Endothelial cell of umbilical vein (primary cell): ENCODE results near the gene THSD4. TPM values are rescaled to one million over a fixed set of nuclear protein-coding genes. Genes with fewer than 3 reads are reported as not detected.
A peak's percentile ranks its signal among the peaks of the same experiment; 100 is the strongest.

Source experiments
- BruUV-seq: library from RNA; stranded (reverse); fragments of 400-500 nt; replicated peaks from 2 replicates; lab custom pipeline; 2021; lab: Mats Ljungman, UMichigan
- CTCF ChIA-PET: fragments of 300-600, 350-600 bp; sonication (Branson Sonifier 250); formaldehyde crosslinking; loops from one replicate; lab custom pipeline; 2021; ENCODE audit warnings: antibody characterized with exemption, inconsistent platforms; lab: Charles Lee
- POLR2A ChIA-PET: fragments of 300-600, 350-600 bp; sonication (Branson Sonifier 250); formaldehyde crosslinking; loops from one replicate; lab custom pipeline; 2021; ENCODE audit warnings: antibody characterized with exemption, inconsistent platforms; lab: Charles Lee
- DNase-seq: peaks from one replicate; pipeline ENCODE4 v3.0.0-alpha.2; 2011; ENCODE audit warnings: low read depth, low spot score
- FAIRE-seq: peaks from 2 replicates; lab custom pipeline; 2011; peaks lifted over from hg19 to GRCh38; lab: Jason Lieb, UNC
- H2AFZ ChIP-seq: 2 replicates; pipeline ENCODE4 v1.6.0; 2012; ENCODE audit warnings: low read depth, low read length, control low read depth, inconsistent platforms
- H3K27ac ChIP-seq: 2 replicates; pipeline ENCODE4 v1.5.1; 2011; ENCODE audit warnings: low read depth, mild to moderate bottlenecking, control low read depth, low read length, moderate library complexity; ENCODE audit not compliant: insufficient read depth
- H3K27me3 ChIP-seq, 2 experiments: 2 replicates each; pipeline versions ENCODE4 v1.6.0 to v1.6.1; 2011; ENCODE audit warnings: low read length in 2 of 2, mixed read lengths in 1 of 2; ENCODE audit not compliant: control insufficient read depth in 2 of 2, insufficient read depth in 2 of 2
- H3K36me3 ChIP-seq, 2 experiments: 2 replicates in 1 of 2; 3 replicates in 1 of 2; pipeline ENCODE4 v1.5.1; 2011; ENCODE audit warnings: low read length in 2 of 2, mild to moderate bottlenecking in 1 of 2, moderate library complexity in 1 of 2; ENCODE audit not compliant: control insufficient read depth in 2 of 2, insufficient read depth in 2 of 2; ENCODE audit errors: extremely low read depth in 1 of 2
- H3K4me1 ChIP-seq: 3 replicates; pipeline ENCODE4 v1.5.1; 2011; ENCODE audit warnings: mild to moderate bottlenecking, low read length; ENCODE audit not compliant: control insufficient read depth, insufficient read depth; ENCODE audit errors: extremely low read depth
- H3K4me2 ChIP-seq: 2 replicates; pipeline ENCODE4 v1.6.1; 2011; ENCODE audit warnings: low read length, control low read depth, mixed read lengths; ENCODE audit not compliant: insufficient read depth
- H3K4me3 ChIP-seq, 3 experiments: fragments of 200-600 bp in 1 of 3; sonication (generic), shearing (Covaris generic) in 1 of 3; replicated peaks in 1 of 3; 2 replicates each; pipeline ENCODE4 v1.5.1; 2011 to 2016; ENCODE audit warnings: control low read depth in 3 of 3, low read length in 3 of 3, mild to moderate bottlenecking in 2 of 3, inconsistent platforms in 1 of 3, low read depth in 1 of 3, moderate library complexity in 1 of 3; ENCODE audit not compliant: insufficient read depth in 1 of 3
- H3K79me2 ChIP-seq: 2 replicates; pipeline ENCODE4 v1.6.0; 2012; ENCODE audit warnings: low read length, inconsistent platforms; ENCODE audit not compliant: control insufficient read depth, insufficient read depth
- H3K9ac ChIP-seq: replicated peaks from 2 replicates; pipeline ENCODE3; 2011; ENCODE audit warnings: low read length, control low read depth; ENCODE audit not compliant: insufficient read depth; ENCODE audit errors: extremely low read depth
- H3K9me1 ChIP-seq: replicated peaks from 3 replicates; pipeline ENCODE4 v1.6.0; 2011; ENCODE audit warnings: mild to moderate bottlenecking, low read length; ENCODE audit not compliant: control insufficient read depth, insufficient read depth; ENCODE audit errors: extremely low read depth
- H3K9me3 ChIP-seq: replicated peaks from 2 replicates; pipeline ENCODE4 v1.5.1; 2012; ENCODE audit warnings: low read length, inconsistent platforms; ENCODE audit not compliant: control insufficient read depth, insufficient read depth
- H4K20me1 ChIP-seq: replicated peaks from 2 replicates; pipeline ENCODE3; 2011; ENCODE audit warnings: mild to moderate bottlenecking, low read length; ENCODE audit not compliant: control insufficient read depth, insufficient read depth; ENCODE audit errors: extremely low read depth
- CTCF ChIP-seq, 2 donors: IDR thresholded peaks; 1 replicate in 1 of 2; 2 replicates in 1 of 2; pipeline ENCODE4 v1.5.1; 2011; ENCODE audit warnings: low read length in 2 of 2, mild to moderate bottlenecking in 2 of 2, moderate library complexity in 2 of 2, control low read depth in 1 of 2, inconsistent platforms in 1 of 2, low read depth in 1 of 2; ENCODE audit not compliant: insufficient read depth in 1 of 2; ENCODE audit errors: extremely low read depth in 1 of 2
- EZH2 ChIP-seq: IDR thresholded peaks from 2 replicates; pipeline ENCODE4 v1.6.1; 2012; ENCODE audit warnings: borderline replicate concordance, low read depth, mild to moderate bottlenecking, moderate library complexity, low read length, inconsistent platforms; ENCODE audit not compliant: severe bottlenecking
- FOS ChIP-seq: IDR thresholded peaks from 2 replicates; pipeline ENCODE4 v1.6.1; 2011; ENCODE audit warnings: mild to moderate bottlenecking, low read length, moderate library complexity, borderline replicate concordance; ENCODE audit not compliant: insufficient read depth
- GATA2 ChIP-seq: IDR thresholded peaks from 2 replicates; pipeline ENCODE4 v1.7.0; 2011; ENCODE audit warnings: low read depth, mild to moderate bottlenecking, moderate library complexity, mixed read lengths, low read length; ENCODE audit not compliant: insufficient read length, insufficient read depth
- JUN ChIP-seq: IDR thresholded peaks from 2 replicates; pipeline ENCODE4 v1.6.1; 2011; ENCODE audit warnings: borderline replicate concordance, low read depth; ENCODE audit not compliant: insufficient read length, insufficient read depth
- MAX ChIP-seq: IDR thresholded peaks from 2 replicates; pipeline ENCODE4 v1.6.1; 2011; ENCODE audit not compliant: insufficient read depth, insufficient read length
- MYC ChIP-seq: IDR thresholded peaks from one replicate; pipeline ENCODE4 v1.6.1; 2011; ENCODE audit warnings: mild to moderate bottlenecking, low read depth, low read length
- POLR2A ChIP-seq: IDR thresholded peaks from 2 replicates; pipeline ENCODE4 v1.6.1; 2012; ENCODE audit warnings: low read depth, mild to moderate bottlenecking, control low read depth, low read length
- POLR2AphosphoS5 ChIP-seq: IDR thresholded peaks from 2 replicates; pipeline ENCODE4 v1.6.1; 2012; ENCODE audit warnings: low read depth, mild to moderate bottlenecking, control low read depth, low read length, moderate library complexity; ENCODE audit not compliant: insufficient read depth
- dilution Hi-C: fragments of 300-500 bp; cut with MboI; formaldehyde crosslinking; loops from one replicate; pipeline ENCODE4 v1.15.0; 2019; ENCODE audit warnings: low sequenced_read_pairs; ENCODE audit not compliant: extremely low pct_ligation_motif_present
- intact Hi-C: fragments of 100-400 bp; cut with micrococcal nuclease; formaldehyde crosslinking; loops from one replicate; pipeline ENCODE4 v1.10.0; 2022
- polyA plus RNA-seq, 4 experiments: library from polyadenylated mRNA; depleted of rRNA in 3 of 4; stranded (reverse) in 3 of 4; unstranded in 1 of 4; fragments of >200 nt; gene quantifications; 2 replicates each; pipeline versions ENCODE4 v1.2.1 to v1.2.3, GENCODE V29; 2011 to 2012; ENCODE audit warnings: missing spikeins in 1 of 4
- total RNA-seq: library from RNA; stranded (reverse); gene quantifications from 2 replicates; pipeline ENCODE4 v1.2.3, GENCODE V29; 2021

The THSD4 gene
- total and polyA plus RNA-seq, 2 donors (not counting 3 experiments of a cell fraction or from before 2014, with no cell fraction given): 9.9 to 25.4 TPM

- Histone ChIP-seq H3K4me3 (no peak overlapping the region), H3K9me3 (no peaks in the 10 kb centered on the region), H3K27me3 (no peaks in the 10 kb centered on the region), H3K9me1 (no peaks in the 10 kb centered on the region), H2AFZ (no peak overlapping the region), H3K4me2 (no peak overlapping the region), H3K9ac (no peak overlapping the region), H4K20me1 (no peaks in the 10 kb centered on the region), H3K36me3 (no peaks in the 10 kb centered on the region), H3K27ac (no peak overlapping the region), H3K4me1 (peaks cover 13% of the 10 kb centered on the region), H3K79me2 (peaks cover 3% of the 10 kb centered on the region)
- peak; percentile 31 for DNase-seq
- FAIRE-seq: peak; percentile 46
- intact Hi-C loops (loop anchor here (5.0 kb wide), 1 partner anchor 127 kb away; no protein-coding TSS in a partner anchor), dilution Hi-C loops (no loop called here)
- CTCF ChIA-PET: interaction anchor here (0.8 to 1.4 kb wide), 5 partner anchors 11 to 315 kb away, joined by 3 to 4 read pairs (median 3); no protein-coding TSS in a partner anchor
- no peak for TF ChIP-seq MYC
- TF ChIP-seq MAX: no peak
- TF ChIP-seq CTCF (IDR thresholded peaks at IDR 0.05; ENCODE audit: extremely low read depth in 1 of 2, insufficient read depth in 1 of 2, low read depth in 1 of 2, low read length in 2 of 2): no peak
- TF ChIP-seq FOS: no peak
- no peak for TF ChIP-seq EZH2
- TF ChIP-seq POLR2AphosphoS5: no peak
- no peak for TF ChIP-seq GATA2
- no peak for TF ChIP-seq JUN
- no peak for TF ChIP-seq POLR2A
- POLR2A ChIA-PET: no interaction called here
- BruUV-seq: no TSS peak
Measured at GRCh38 chr15:71124937-71125790, 9.9 kb downstream of the THSD4 start.
